ENCODE measurements around the gene FRK.
"Not testable (repeated sequence)": the region's sequence is repeated elsewhere in the genome, so short reads cannot be mapped to it uniquely, and the experiment has no call there.

Gene FRK

DNA sequence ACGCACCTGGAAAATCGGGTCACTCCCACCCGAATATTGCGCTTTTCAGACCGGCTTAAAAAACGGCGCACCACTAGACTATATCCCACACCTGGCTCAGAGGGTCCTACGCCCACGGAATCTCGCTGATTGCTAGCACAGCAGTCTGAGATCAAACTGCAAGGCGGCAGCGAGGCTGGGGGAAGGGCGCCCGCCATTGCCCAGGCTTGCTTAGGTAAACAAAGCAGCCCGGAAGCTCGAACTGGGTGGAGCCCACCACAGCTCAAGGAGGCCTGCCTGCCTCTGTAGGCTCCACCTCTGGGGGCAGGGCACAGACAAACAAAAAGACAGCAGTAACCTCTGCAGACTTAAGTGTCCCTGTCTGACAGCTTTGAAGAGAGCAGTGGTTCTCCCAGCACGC is 100.4 kb downstream of the FRK start:
- not testable (repeated sequence) for H3K27me3 ChIP-seq (ENCODE audit: control insufficient read depth in 1 of 2, insufficient read depth in 2 of 2, low read length in 2 of 2); H3K4me3 ChIP-seq (ENCODE audit: low read depth in 1 of 2, low read length in 2 of 2); H3K27ac ChIP-seq (ENCODE audit: low read depth, low read length); H3K9me3 ChIP-seq (ENCODE audit: control insufficient read depth in 1 of 2, low read length in 2 of 2); H3K36me3 ChIP-seq (ENCODE audit: control insufficient read depth in 1 of 2, insufficient read depth in 2 of 2, low read length in 2 of 2); H3K9ac ChIP-seq (ENCODE audit: low read depth in 1 of 2, low read length in 2 of 2); H3K4me1 ChIP-seq (ENCODE audit: control insufficient read depth in 1 of 2, insufficient read depth in 2 of 2, low read length in 2 of 2)

- Histone ChIP-seq H3K9me3 (ENCODE audit: control insufficient read depth in 1 of 2, low read length in 2 of 2) (no peaks in the 10 kb centered on the region), H3K4me3 (ENCODE audit: low read depth in 1 of 2, low read length in 2 of 2) (no peak overlapping the region), H3K27me3 (ENCODE audit: control insufficient read depth in 1 of 2, insufficient read depth in 2 of 2, low read length in 2 of 2) (no peaks in the 10 kb centered on the region), H3K9ac (ENCODE audit: low read depth in 1 of 2, low read length in 2 of 2) (no peak overlapping the region), H3K27ac (ENCODE audit: low read depth, low read length) (no peak overlapping the region), H3K36me3 (ENCODE audit: control insufficient read depth in 1 of 2, insufficient read depth in 2 of 2, low read length in 2 of 2) (peaks cover 0 to 7% of the 10 kb centered on the region in 2 donors), H3K4me1 (ENCODE audit: control insufficient read depth in 1 of 2, insufficient read depth in 2 of 2, low read length in 2 of 2) (no peaks in the 10 kb centered on the region)
Measured at GRCh38 chr6:115958958-115959357, 101.7 kb downstream of the FRK start.

DNA sequence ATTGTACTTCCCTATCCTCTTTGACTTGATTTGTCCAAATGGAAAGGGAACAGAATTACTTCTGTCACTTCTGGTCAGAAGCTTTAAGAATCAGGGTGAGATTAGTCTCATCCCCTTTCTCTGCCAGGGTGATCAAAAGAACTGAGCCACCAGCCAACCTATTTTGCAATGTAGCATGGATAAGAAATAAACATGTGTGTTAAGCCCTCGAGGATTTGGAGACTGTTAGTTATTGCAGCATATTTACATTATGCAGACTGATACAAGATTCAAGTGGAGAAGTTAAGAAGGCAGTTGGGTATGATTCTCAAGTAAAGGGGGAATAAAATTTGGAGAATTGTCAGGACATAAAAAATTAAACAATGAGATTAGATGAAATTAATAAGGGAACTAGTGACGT is 106.0 kb downstream of the FRK start:
- H3K4me1 ChIP-seq (ENCODE audit: control insufficient read depth in 1 of 2, insufficient read depth in 2 of 2, low read length in 2 of 2), result no peaks in the 10 kb centered on the region
- H3K27me3 ChIP-seq (ENCODE audit: control insufficient read depth in 1 of 2, insufficient read depth in 2 of 2, low read length in 2 of 2), result no peaks in the 10 kb centered on the region
- H3K9ac ChIP-seq (ENCODE audit: low read depth in 1 of 2, low read length in 2 of 2), result no peak overlapping the region
- peaks cover 0 to 12% of the 10 kb centered on the region in 2 donors for H3K36me3 ChIP-seq (ENCODE audit: control insufficient read depth in 1 of 2, insufficient read depth in 2 of 2, low read length in 2 of 2)
- H3K27ac ChIP-seq (ENCODE audit: low read depth, low read length), result no peak overlapping the region
- H3K9me3 ChIP-seq (ENCODE audit: control insufficient read depth in 1 of 2, low read length in 2 of 2), result no peaks in the 10 kb centered on the region
- H3K4me3 ChIP-seq (ENCODE audit: low read depth in 1 of 2, low read length in 2 of 2), result no peak overlapping the region

GRCh38 chr6:115948751-115949150 is 111.9 kb downstream of the FRK start:
- H3K4me1 ChIP-seq (ENCODE audit: control insufficient read depth in 1 of 2, insufficient read depth in 2 of 2, low read length in 2 of 2), result peaks cover 0 to 8% of the 10 kb centered on the region in 2 donors
- H3K9me3 ChIP-seq (ENCODE audit: control insufficient read depth in 1 of 2, low read length in 2 of 2), result no peaks in the 10 kb centered on the region
- H3K4me3 ChIP-seq (ENCODE audit: low read depth in 1 of 2, low read length in 2 of 2), result no peak overlapping the region
- no peak overlapping the region for H3K9ac ChIP-seq (ENCODE audit: low read depth in 1 of 2, low read length in 2 of 2)
- H3K27me3 ChIP-seq (ENCODE audit: control insufficient read depth in 1 of 2, insufficient read depth in 2 of 2, low read length in 2 of 2), result no peaks in the 10 kb centered on the region
- peaks cover 0 to 4% of the 10 kb centered on the region in 2 donors for H3K36me3 ChIP-seq (ENCODE audit: control insufficient read depth in 1 of 2, insufficient read depth in 2 of 2, low read length in 2 of 2)
- H3K27ac ChIP-seq (ENCODE audit: low read depth, low read length), result no peak overlapping the region

GRCh38 chr6:115947966-115948541 is 112.6 kb downstream of the FRK start:
- no peak overlapping the region for H3K9ac ChIP-seq (ENCODE audit: low read depth in 1 of 2, low read length in 2 of 2)
- H3K9me3 ChIP-seq (ENCODE audit: control insufficient read depth in 1 of 2, low read length in 2 of 2), result no peaks in the 10 kb centered on the region
- H3K27ac ChIP-seq (ENCODE audit: low read depth, low read length), result no peak overlapping the region
- no peaks in the 10 kb centered on the region for H3K36me3 ChIP-seq (ENCODE audit: control insufficient read depth in 1 of 2, insufficient read depth in 2 of 2, low read length in 2 of 2)
- H3K4me1 ChIP-seq (ENCODE audit: control insufficient read depth in 1 of 2, insufficient read depth in 2 of 2, low read length in 2 of 2), result peaks cover 0 to 8% of the 10 kb centered on the region in 2 donors
- H3K27me3 ChIP-seq (ENCODE audit: control insufficient read depth in 1 of 2, insufficient read depth in 2 of 2, low read length in 2 of 2), result no peaks in the 10 kb centered on the region
- H3K4me3 ChIP-seq (ENCODE audit: low read depth in 1 of 2, low read length in 2 of 2), result no peak overlapping the region

DNA sequence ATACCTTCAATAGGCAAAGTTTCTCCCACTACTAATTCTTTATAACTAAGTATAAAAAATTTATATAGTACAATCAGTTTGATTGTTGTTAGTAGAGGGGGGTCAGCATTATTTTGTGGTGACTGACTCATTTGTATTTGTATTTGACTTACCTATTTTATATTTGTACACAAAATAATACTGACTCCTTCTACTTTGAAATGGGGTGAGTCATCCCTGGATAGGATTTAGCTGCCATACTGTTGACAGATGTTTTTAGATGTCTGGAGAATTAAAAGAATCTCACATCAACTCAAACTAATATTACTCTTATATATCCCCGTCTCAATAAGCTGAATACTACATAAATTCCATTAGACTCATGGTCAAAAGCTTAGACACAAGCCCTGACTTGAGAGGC is 114.9 kb downstream of the FRK start:
- H3K27ac ChIP-seq (ENCODE audit: low read depth, low read length), result no peak overlapping the region
- peaks cover 0 to 2% of the 10 kb centered on the region in 2 donors for H3K9me3 ChIP-seq (ENCODE audit: control insufficient read depth in 1 of 2, low read length in 2 of 2)
- H3K9ac ChIP-seq (ENCODE audit: low read depth in 1 of 2, low read length in 2 of 2), result no peak overlapping the region

DNA sequence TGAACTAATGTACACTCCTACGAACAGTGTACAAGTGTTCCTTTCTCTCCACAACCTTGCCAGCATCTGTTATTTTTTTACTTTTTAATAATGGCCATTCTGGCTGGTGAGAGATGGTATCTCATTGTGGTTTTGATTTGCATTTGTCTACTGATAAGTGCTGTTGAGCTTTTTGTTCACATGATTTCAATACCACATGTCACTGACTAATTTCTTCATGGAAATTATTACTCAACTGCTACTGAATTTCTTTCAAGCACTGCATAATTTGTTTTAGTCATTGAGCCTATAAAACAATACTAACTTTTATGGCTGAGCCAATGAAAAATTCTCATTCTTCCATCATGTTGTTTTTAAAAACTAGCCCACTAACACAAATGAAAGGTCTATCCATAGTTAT is 115.4 kb downstream of the FRK start:
- Histone ChIP-seq H3K27me3 (ENCODE audit: control insufficient read depth in 1 of 2, insufficient read depth in 2 of 2, low read length in 2 of 2) (no peaks in the 10 kb centered on the region), H3K9ac (ENCODE audit: low read depth in 1 of 2, low read length in 2 of 2) (no peak overlapping the region), H3K4me1 (ENCODE audit: control insufficient read depth in 1 of 2, insufficient read depth in 2 of 2, low read length in 2 of 2) (peaks cover 0 to 8% of the 10 kb centered on the region in 2 donors), H3K36me3 (ENCODE audit: control insufficient read depth in 1 of 2, insufficient read depth in 2 of 2, low read length in 2 of 2) (peaks cover 0 to 11% of the 10 kb centered on the region in 2 donors), H3K27ac (ENCODE audit: low read depth, low read length) (no peak overlapping the region), H3K9me3 (ENCODE audit: control insufficient read depth in 1 of 2, low read length in 2 of 2) (peaks cover 0 to 5% of the 10 kb centered on the region in 2 donors), H3K4me3 (ENCODE audit: low read depth in 1 of 2, low read length in 2 of 2) (no peak overlapping the region)

More for the DNA sequence above, 114.9 kb downstream of the FRK start:
- no peaks in the 10 kb centered on the region for H3K27me3 ChIP-seq (ENCODE audit: control insufficient read depth in 1 of 2, insufficient read depth in 2 of 2, low read length in 2 of 2)
- H3K36me3 ChIP-seq (ENCODE audit: control insufficient read depth in 1 of 2, insufficient read depth in 2 of 2, low read length in 2 of 2), result peaks cover 0 to 11% of the 10 kb centered on the region in 2 donors
- peaks cover 0 to 8% of the 10 kb centered on the region in 2 donors for H3K4me1 ChIP-seq (ENCODE audit: control insufficient read depth in 1 of 2, insufficient read depth in 2 of 2, low read length in 2 of 2)
- no peak overlapping the region for H3K4me3 ChIP-seq (ENCODE audit: low read depth in 1 of 2, low read length in 2 of 2)

GRCh38 chr6:115944829-115945228 is 115.9 kb downstream of the FRK start:
- not testable (repeated sequence) for H3K27me3 ChIP-seq (ENCODE audit: control insufficient read depth in 1 of 2, insufficient read depth in 2 of 2, low read length in 2 of 2); H3K4me1 ChIP-seq (ENCODE audit: control insufficient read depth in 1 of 2, insufficient read depth in 2 of 2, low read length in 2 of 2); H3K27ac ChIP-seq (ENCODE audit: low read depth, low read length); H3K9ac ChIP-seq (ENCODE audit: low read depth in 1 of 2, low read length in 2 of 2); H3K9me3 ChIP-seq (ENCODE audit: control insufficient read depth in 1 of 2, low read length in 2 of 2); H3K4me3 ChIP-seq (ENCODE audit: low read depth in 1 of 2, low read length in 2 of 2)
- peaks cover 0 to 11% of the 10 kb centered on the region in 2 donors for H3K36me3 ChIP-seq (ENCODE audit: control insufficient read depth in 1 of 2, insufficient read depth in 2 of 2, low read length in 2 of 2)

DNA sequence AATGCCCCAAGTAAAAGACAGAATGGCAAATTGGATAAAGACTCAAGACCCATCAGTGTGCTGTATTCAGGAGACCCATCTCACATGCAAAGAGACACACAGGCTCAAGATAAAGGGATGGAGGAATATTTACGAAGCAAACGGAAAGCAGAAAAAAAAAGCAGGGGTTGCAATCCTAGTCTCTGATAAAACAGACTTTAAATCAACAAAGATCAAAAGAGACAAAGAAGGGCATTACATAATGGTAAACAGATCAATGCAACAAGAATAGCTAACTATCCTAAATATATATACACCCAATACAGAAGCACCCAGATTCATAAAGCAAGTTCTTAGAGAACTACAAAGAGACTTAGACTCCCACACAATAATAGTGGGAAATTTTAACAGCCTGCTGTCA is 123.2 kb downstream of the FRK start:
- not testable (repeated sequence) for H3K9ac ChIP-seq (ENCODE audit: low read depth in 1 of 2, low read length in 2 of 2); H3K27ac ChIP-seq (ENCODE audit: low read depth, low read length); H3K4me3 ChIP-seq (ENCODE audit: low read depth in 1 of 2, low read length in 2 of 2); H3K27me3 ChIP-seq (ENCODE audit: control insufficient read depth in 1 of 2, insufficient read depth in 2 of 2, low read length in 2 of 2); H3K4me1 ChIP-seq (ENCODE audit: control insufficient read depth in 1 of 2, insufficient read depth in 2 of 2, low read length in 2 of 2); H3K9me3 ChIP-seq (ENCODE audit: control insufficient read depth in 1 of 2, low read length in 2 of 2); H3K36me3 ChIP-seq (ENCODE audit: control insufficient read depth in 1 of 2, insufficient read depth in 2 of 2, low read length in 2 of 2)

DNA sequence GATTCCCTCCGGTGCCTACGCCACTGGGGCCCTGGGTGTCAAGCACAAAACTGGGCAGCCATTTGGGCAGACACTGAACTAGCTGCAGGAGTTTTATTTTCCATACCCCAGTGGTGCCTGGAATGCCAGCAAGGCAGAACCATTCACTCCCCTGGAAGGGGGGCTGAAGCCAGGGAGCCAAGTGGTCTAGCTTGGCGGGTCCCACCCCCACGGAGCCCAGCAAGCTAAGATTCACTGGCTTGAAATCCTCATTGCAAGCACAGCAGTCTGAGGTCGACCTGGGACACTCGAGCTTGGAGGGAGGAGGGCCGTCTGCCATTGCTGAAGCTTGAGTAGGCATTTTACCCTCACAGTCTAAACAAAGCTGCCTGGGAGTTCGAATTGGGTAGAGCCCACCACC is 125.3 kb downstream of the FRK start:
- H3K4me1 ChIP-seq (ENCODE audit: control insufficient read depth in 1 of 2, insufficient read depth in 2 of 2, low read length in 2 of 2), result no peaks in the 10 kb centered on the region
- H3K9ac ChIP-seq (ENCODE audit: low read depth in 1 of 2, low read length in 2 of 2), result no peak overlapping the region
- H3K36me3 ChIP-seq (ENCODE audit: control insufficient read depth in 1 of 2, insufficient read depth in 2 of 2, low read length in 2 of 2), result no peaks in the 10 kb centered on the region
- no peaks in the 10 kb centered on the region for H3K27me3 ChIP-seq (ENCODE audit: control insufficient read depth in 1 of 2, insufficient read depth in 2 of 2, low read length in 2 of 2)
- no peaks in the 10 kb centered on the region for H3K9me3 ChIP-seq (ENCODE audit: control insufficient read depth in 1 of 2, low read length in 2 of 2)
- no peak overlapping the region for H3K27ac ChIP-seq (ENCODE audit: low read depth, low read length)
- H3K4me3 ChIP-seq (ENCODE audit: low read depth in 1 of 2, low read length in 2 of 2), result no peak overlapping the region

DNA sequence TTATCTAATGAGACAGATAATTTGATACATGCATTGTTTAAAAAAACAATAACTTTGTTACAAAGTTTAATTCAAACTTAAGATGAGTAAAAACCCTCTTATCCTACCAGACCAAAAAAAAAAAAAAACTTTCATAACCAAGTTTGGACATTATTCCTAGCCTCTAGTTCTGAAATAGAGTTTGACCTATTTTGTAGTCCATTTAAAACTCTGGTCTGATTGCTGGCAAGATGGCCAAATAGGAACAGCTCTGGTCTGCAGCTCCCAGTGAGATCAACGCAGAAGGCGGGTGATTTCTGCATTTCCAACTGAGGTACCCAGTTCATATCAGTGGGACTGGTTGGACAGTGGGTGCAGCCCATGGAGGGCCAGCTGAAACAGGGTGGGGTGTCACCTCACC is 125.9 kb downstream of the FRK start:
- Histone ChIP-seq H3K27me3 (ENCODE audit: control insufficient read depth in 1 of 2, insufficient read depth in 2 of 2, low read length in 2 of 2) (no peaks in the 10 kb centered on the region), H3K4me3 (ENCODE audit: low read depth in 1 of 2, low read length in 2 of 2) (no peak overlapping the region), H3K9ac (ENCODE audit: low read depth in 1 of 2, low read length in 2 of 2) (no peak overlapping the region), H3K36me3 (ENCODE audit: control insufficient read depth in 1 of 2, insufficient read depth in 2 of 2, low read length in 2 of 2) (no peaks in the 10 kb centered on the region), H3K4me1 (ENCODE audit: control insufficient read depth in 1 of 2, insufficient read depth in 2 of 2, low read length in 2 of 2) (no peaks in the 10 kb centered on the region), H3K9me3 (ENCODE audit: control insufficient read depth in 1 of 2, low read length in 2 of 2) (no peaks in the 10 kb centered on the region), H3K27ac (ENCODE audit: low read depth, low read length) (no peak overlapping the region)
